Memory B cell (primary cell): ENCODE data around the gene TATDN3.
A peak's percentile ranks its signal among the peaks of the same experiment; 100 is the strongest.
"Not testable (repeated sequence)": the region's sequence is repeated elsewhere in the genome, so short reads cannot be mapped to it uniquely, and the experiment has no call there.

Experiments used
- ATAC-seq: fragments of 150-1000 bp; cut with Tn5 transposase; 2 replicates; pipeline ENCODE4 v1.10.0; 2021; ENCODE audit warnings: low read depth, mild to moderate bottlenecking, moderate library complexity
- DNase-seq, 2 donors: peaks; one replicate each; pipeline ENCODE4 v3.0.0; 2022; ENCODE audit warnings: low spot score in 2 of 2
- H3K27ac Mint-ChIP-seq: one replicate; pipeline ENCODE4 v1.8.0; 2022; ENCODE audit warnings: mild to moderate bottlenecking, moderate library complexity, mixed read lengths
- H3K27me3 Mint-ChIP-seq: one replicate; pipeline ENCODE4 v1.8.0; 2022; ENCODE audit warnings: mixed read lengths
- H3K36me3 Mint-ChIP-seq: one replicate; pipeline ENCODE4 v1.8.0; 2022; ENCODE audit warnings: mild to moderate bottlenecking, mixed read lengths
- H3K4me1 Mint-ChIP-seq: one replicate; pipeline ENCODE4 v1.8.0; 2022; ENCODE audit warnings: mixed read lengths
- H3K4me3 Mint-ChIP-seq: one replicate; pipeline ENCODE4 v1.8.0; 2022; ENCODE audit warnings: mild to moderate bottlenecking, moderate library complexity, mixed read lengths
- H3K9me3 Mint-ChIP-seq: one replicate; pipeline ENCODE4 v1.8.0; 2022; ENCODE audit warnings: mixed read lengths

The TATDN3 gene

GRCh38 chr1:212827171-212827776 lies 35.6 kb downstream of the TATDN3 start:
- Mint-ChIP-seq H3K4me1 (peaks cover 4% of the 10 kb centered on the region), H3K27me3 (no peaks in the 10 kb centered on the region), H3K4me3 (no peak overlapping the region), H3K27ac (no peak overlapping the region), H3K9me3 (peaks cover 14% of the 10 kb centered on the region), H3K36me3 (peaks cover 15% of the 10 kb centered on the region)
- ATAC-seq (no peak), DNase-seq (no peak)

GRCh38 chr1:212827831-212828278 lies 36.2 kb downstream of the TATDN3 start:
- Mint-ChIP-seq H3K27ac (no peak overlapping the region), H3K27me3 (no peaks in the 10 kb centered on the region), H3K9me3 (peaks cover 14% of the 10 kb centered on the region), H3K4me1 (peaks cover 4% of the 10 kb centered on the region), H3K36me3 (peaks cover 15% of the 10 kb centered on the region), H3K4me3 (no peak overlapping the region)
- DNase-seq (no peak), ATAC-seq (no peak)

GRCh38 chr1:212828395-212828794 lies 36.7 kb downstream of the TATDN3 start:
- no peak for DNase-seq
- H3K4me1 Mint-ChIP-seq, result peaks cover 4% of the 10 kb centered on the region
- peaks cover 14% of the 10 kb centered on the region for H3K9me3 Mint-ChIP-seq

GRCh38 chr1:212833211-212834207 lies 41.8 kb downstream of the TATDN3 start:
- H3K4me1 Mint-ChIP-seq, DNase-seq, H3K36me3 Mint-ChIP-seq, H3K27me3 Mint-ChIP-seq, ATAC-seq, H3K9me3 Mint-ChIP-seq, H3K4me3 Mint-ChIP-seq: not testable (repeated sequence)
- peak overlapping the region; percentile 53 for H3K27ac Mint-ChIP-seq

More at GRCh38 chr1:212828395-212828794, 36.7 kb downstream of the TATDN3 start:
- Mint-ChIP-seq H3K27ac (no peak overlapping the region), H3K36me3 (peaks cover 15% of the 10 kb centered on the region), H3K4me3 (no peak overlapping the region), H3K27me3 (no peaks in the 10 kb centered on the region)
- ATAC-seq, result no peak

GRCh38 chr1:212838145-212838544 lies 46.5 kb downstream of the TATDN3 start:
- Mint-ChIP-seq H3K27me3 (no peaks in the 10 kb centered on the region), H3K36me3 (no peaks in the 10 kb centered on the region), H3K4me1 (no peaks in the 10 kb centered on the region), H3K27ac (no peak overlapping the region), H3K9me3 (no peaks in the 10 kb centered on the region), H3K4me3 (no peak overlapping the region)
- ATAC-seq (no peak), DNase-seq (no peak)

GRCh38 chr1:212844521-212844920 lies 52.8 kb downstream of the TATDN3 start:
- not testable (repeated sequence) for ATAC-seq, DNase-seq, H3K36me3 Mint-ChIP-seq, H3K9me3 Mint-ChIP-seq, H3K27me3 Mint-ChIP-seq, H3K4me1 Mint-ChIP-seq, H3K4me3 Mint-ChIP-seq, H3K27ac Mint-ChIP-seq

GRCh38 chr1:212847549-212847948 lies 55.9 kb downstream of the TATDN3 start, which contains the start of gene SPATA45:
Gene SPATA45 (minus strand): TSS chr1:212847649. CDS start chr1:212836149, 11,500 bp downstream.
- no peaks in the 10 kb centered on the region for H3K27me3 Mint-ChIP-seq
- no peaks in the 10 kb centered on the region for H3K4me1 Mint-ChIP-seq
- H3K27ac Mint-ChIP-seq, result no peak within 1 kb of the TSS
- DNase-seq (no peak), ATAC-seq (no peak)
- H3K4me3 Mint-ChIP-seq, result no peak within 1 kb of the TSS
- no peaks in the 10 kb centered on the region for H3K9me3 Mint-ChIP-seq
- H3K36me3 Mint-ChIP-seq, result peaks cover 3% of the 10 kb centered on the region

GRCh38 chr1:212852105-212852688 lies 60.5 kb downstream of the TATDN3 start:
- DNase-seq (no peak), ATAC-seq (no peak)
- Mint-ChIP-seq H3K4me1 (peaks cover 5% of the 10 kb centered on the region), H3K27ac (no peak overlapping the region), H3K36me3 (peaks cover 11% of the 10 kb centered on the region), H3K27me3 (no peaks in the 10 kb centered on the region), H3K9me3 (peaks cover 1% of the 10 kb centered on the region), H3K4me3 (no peak overlapping the region)

GRCh38 chr1:212853658-212854057 lies 62.0 kb downstream of the TATDN3 start:
- Mint-ChIP-seq H3K27ac (no peak overlapping the region), H3K4me3 (no peak overlapping the region), H3K4me1 (peaks cover 5% of the 10 kb centered on the region), H3K27me3 (no peaks in the 10 kb centered on the region), H3K36me3 (peaks cover 11% of the 10 kb centered on the region), H3K9me3 (peaks cover 1% of the 10 kb centered on the region)
- no peak for ATAC-seq
- no peak for DNase-seq

GRCh38 chr1:212856755-212857154 lies 65.1 kb downstream of the TATDN3 start:
- Mint-ChIP-seq H3K4me3 (peak overlapping the region; percentile 99), H3K36me3 (peaks cover 11% of the 10 kb centered on the region), H3K4me1 (peaks cover 10% of the 10 kb centered on the region), H3K27ac (no peak overlapping the region), H3K27me3 (no peaks in the 10 kb centered on the region), H3K9me3 (peaks cover 1% of the 10 kb centered on the region)
- ATAC-seq (no peak), DNase-seq (no peak)

- ATAC-seq, result peak; percentile 98
- Mint-ChIP-seq H3K9me3 (peaks cover 1% of the 10 kb centered on the region), H3K4me3 (peak within 1 kb of the TSS; percentile 99), H3K27me3 (no peaks in the 10 kb centered on the region), H3K27ac (peak within 1 kb of the TSS; percentile 93), H3K36me3 (peaks cover 9% of the 10 kb centered on the region), H3K4me1 (peaks cover 11% of the 10 kb centered on the region)
- DNase-seq, result peak; percentile 86 to 87
Observed at GRCh38 chr1:212857992-212858460, 66.3 kb downstream of the TATDN3 start, which contains the start of gene FLVCR1. Gene FLVCR1 (plus strand): TSS chr1:212858275. CDS start chr1:212858453, 178 bp downstream.

- Mint-ChIP-seq H3K27ac (peak overlapping the region; percentile 93), H3K4me1 (peaks cover 12% of the 10 kb centered on the region), H3K36me3 (peaks cover 7% of the 10 kb centered on the region), H3K9me3 (peaks cover 1% of the 10 kb centered on the region), H3K4me3 (peak overlapping the region; percentile 99), H3K27me3 (no peaks in the 10 kb centered on the region)
- peak; percentile 12 for ATAC-seq
- peak in 1 of 2 donors; percentile 4 for DNase-seq
Observed at GRCh38 chr1:212858461-212859265, 67.0 kb downstream of the TATDN3 start.
